HG03342 (cell line): ENCODE data around the gene DCAF7.

ENCODE experiments used
- ATAC-seq: cut with Tn5 transposase; IDR thresholded peaks from one replicate; pipeline ENCODE4 v1.9.1; 2021; ENCODE audit warnings: mild to moderate bottlenecking, moderate library complexity; ENCODE audit not compliant: unreplicated experiment

The DCAF7 gene

GRCh38 chr17:63623786-63624530, 73.7 kb downstream of the DCAF7 start:
- no peak for ATAC-seq

GRCh38 chr17:63624531-63624880, 74.2 kb downstream of the DCAF7 start:
- no peak for ATAC-seq

- ATAC-seq = no peak
Measured at GRCh38 chr17:63626551-63627180, 76.4 kb downstream of the DCAF7 start.

GRCh38 chr17:63629627-63630026, 79.3 kb downstream of the DCAF7 start:
- ATAC-seq = no peak

GRCh38 chr17:63631062-63631461, 80.8 kb downstream of the DCAF7 start:
- ATAC-seq = no peak

GRCh38 chr17:63631626-63632025, 81.3 kb downstream of the DCAF7 start:
- no peak for ATAC-seq

- no peak for ATAC-seq
Measured at GRCh38 chr17:63633742-63634141, 83.5 kb downstream of the DCAF7 start.

GRCh38 chr17:63634163-63634562, 83.9 kb downstream of the DCAF7 start:
- ATAC-seq = no peak

GRCh38 chr17:63634816-63635215, 84.5 kb downstream of the DCAF7 start:
- ATAC-seq = no peak

- no peak for ATAC-seq
Measured at GRCh38 chr17:63635290-63635689, 85.0 kb downstream of the DCAF7 start.

GRCh38 chr17:63635787-63636186, 85.5 kb downstream of the DCAF7 start:
- ATAC-seq = no peak

- ATAC-seq = no peak
Measured at GRCh38 chr17:63639125-63639524, 88.8 kb downstream of the DCAF7 start.

GRCh38 chr17:63640038-63640437, 89.8 kb downstream of the DCAF7 start:
- ATAC-seq = no peak

- no peak for ATAC-seq
Measured at GRCh38 chr17:63641692-63642448, 91.6 kb downstream of the DCAF7 start.
